Measurements from ENCODE around the gene UPK3A.

Gene UPK3A

DNA sequence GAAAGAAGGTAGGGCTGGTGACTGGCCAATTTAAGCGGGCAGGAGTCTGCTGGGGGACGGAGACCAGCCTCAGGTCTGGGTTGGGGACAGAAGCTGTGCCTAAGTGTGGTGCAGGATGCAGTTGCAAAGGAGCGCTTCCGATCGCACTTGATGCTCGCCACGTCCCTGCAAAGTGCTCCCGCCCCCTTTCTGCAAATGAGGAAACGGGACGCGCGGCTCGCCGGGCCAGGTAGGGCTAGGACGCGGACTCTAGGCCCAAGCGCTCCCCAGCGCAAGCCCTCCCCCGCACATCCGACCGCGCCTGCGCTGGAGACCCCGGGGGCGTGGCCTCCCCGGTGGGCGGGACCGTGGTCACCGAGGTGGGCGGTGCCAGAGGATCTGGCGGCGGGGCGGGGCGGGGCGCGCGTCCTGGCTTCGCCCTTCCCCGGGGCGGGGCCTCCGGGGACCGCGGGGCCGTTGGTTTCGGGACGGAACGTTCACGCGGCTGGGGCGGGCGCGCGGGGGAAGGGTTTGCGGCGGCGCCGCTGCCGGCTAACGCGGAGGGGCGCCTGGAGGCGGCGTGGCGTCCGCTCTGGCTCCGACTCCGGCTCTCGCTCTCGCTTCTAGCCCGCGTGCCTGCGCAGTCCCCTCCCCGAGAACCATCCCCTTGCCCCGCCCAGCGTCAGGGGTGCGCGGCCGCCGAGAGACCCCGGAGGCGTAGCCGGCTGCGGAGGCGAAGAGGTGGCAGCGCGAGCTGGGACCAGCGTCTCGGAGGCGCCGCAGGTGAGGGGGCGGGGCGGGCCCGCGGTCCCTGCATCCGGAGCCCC is 24.9 kb downstream of the UPK3A start, which contains the start of gene FAM118A:
FAM118A (plus strand) TSS at position 513 of the 806 bp plus-strand sequence. CDS start 12,446 bp downstream, outside the sequence.
- H3K9ac ChIP-seq (ENCODE audit: low read length) = peak within 1 kb of the TSS; percentile 66
- H3K27me3 ChIP-seq (ENCODE audit: control insufficient read depth, insufficient read depth, low read length) = no peaks in the 10 kb centered on the region
- H3K36me3 ChIP-seq (ENCODE audit: control insufficient read depth, insufficient read depth, low read length) = no peaks in the 10 kb centered on the region
- peak within 1 kb of the TSS; percentile 74 for H3K4me3 ChIP-seq (ENCODE audit: low read length)
- no peaks in the 10 kb centered on the region for H3K4me1 ChIP-seq (ENCODE audit: control insufficient read depth, insufficient read depth, low read length)
- peak within 1 kb of the TSS; percentile 85 for H3K27ac ChIP-seq (ENCODE audit: low read depth, low read length)

DNA sequence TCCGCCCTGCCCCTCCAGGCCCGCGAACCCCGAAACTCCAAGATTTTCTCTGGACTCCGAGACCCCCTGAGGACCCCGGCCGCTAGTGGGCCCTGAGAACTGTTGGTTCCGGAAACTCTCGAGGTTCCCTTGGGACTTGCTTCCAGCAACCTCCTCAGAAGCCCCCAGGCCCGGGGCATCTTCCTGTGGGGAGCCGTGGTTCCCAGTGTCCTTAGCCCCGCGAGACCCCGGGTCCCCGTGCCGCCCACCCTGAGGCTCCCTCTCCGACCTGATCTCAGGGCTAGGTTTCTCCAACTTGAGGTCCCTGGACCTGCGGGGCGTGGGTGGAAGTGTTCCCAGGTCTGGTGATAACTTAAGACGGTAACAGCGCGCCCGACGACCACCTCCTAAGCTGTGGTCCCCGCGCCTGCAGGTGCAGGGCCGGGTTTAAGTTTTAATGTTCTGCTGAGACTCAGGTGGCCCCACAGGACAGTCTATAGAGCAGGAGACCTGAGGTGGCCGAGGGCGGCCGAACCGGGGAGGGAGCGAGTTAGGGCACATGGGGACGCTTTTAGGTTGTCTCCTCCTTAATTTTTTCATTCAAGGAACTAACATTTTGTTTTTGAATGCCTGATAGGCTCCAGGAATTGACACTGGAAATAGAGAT is 25.7 kb downstream of the UPK3A start:
- peak overlapping the region; percentile 85 for H3K27ac ChIP-seq (ENCODE audit: low read depth, low read length)
- H3K4me3 ChIP-seq (ENCODE audit: low read length) = peak overlapping the region; percentile 74
- no peaks in the 10 kb centered on the region for H3K4me1 ChIP-seq (ENCODE audit: control insufficient read depth, insufficient read depth, low read length)
- no peaks in the 10 kb centered on the region for H3K36me3 ChIP-seq (ENCODE audit: control insufficient read depth, insufficient read depth, low read length)
- no peaks in the 10 kb centered on the region for H3K27me3 ChIP-seq (ENCODE audit: control insufficient read depth, insufficient read depth, low read length)
- peak overlapping the region; percentile 66 for H3K9ac ChIP-seq (ENCODE audit: low read length)

DNA sequence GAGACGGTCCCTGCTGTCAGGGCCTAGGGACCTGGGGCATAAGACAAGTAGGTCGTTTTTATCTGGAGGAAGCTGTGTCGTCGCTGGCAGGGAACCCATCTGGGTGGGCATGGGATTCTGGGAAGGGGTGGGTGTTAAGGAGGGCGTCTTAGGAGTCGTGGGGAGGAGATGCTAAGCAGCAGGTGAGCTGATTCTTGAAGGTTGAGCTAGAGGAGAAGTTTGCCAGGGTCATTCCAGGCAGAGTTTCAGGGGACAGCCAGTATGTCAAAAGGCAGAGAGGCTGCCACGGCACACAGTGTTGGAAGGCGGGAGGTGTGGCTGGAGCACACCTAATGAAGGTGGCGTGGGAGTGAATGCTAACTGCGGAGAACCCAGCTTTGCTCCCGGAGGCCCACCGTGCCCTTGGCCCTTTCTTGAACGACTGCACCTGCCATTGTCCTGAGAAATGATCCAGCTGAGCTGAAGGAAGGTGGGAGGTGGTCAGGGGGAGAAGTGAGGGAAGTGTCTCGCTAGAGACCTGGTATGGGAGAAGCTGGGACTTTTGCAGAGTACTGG is 26.3 kb downstream of the UPK3A start:
- Histone ChIP-seq H3K27me3 (ENCODE audit: control insufficient read depth, insufficient read depth, low read length) (no peaks in the 10 kb centered on the region), H3K4me1 (ENCODE audit: control insufficient read depth, insufficient read depth, low read length) (no peaks in the 10 kb centered on the region), H3K4me3 (ENCODE audit: low read length) (peak overlapping the region; percentile 74), H3K9ac (ENCODE audit: low read length) (no peak overlapping the region), H3K27ac (ENCODE audit: low read depth, low read length) (no peak overlapping the region), H3K36me3 (ENCODE audit: control insufficient read depth, insufficient read depth, low read length) (no peaks in the 10 kb centered on the region)

DNA sequence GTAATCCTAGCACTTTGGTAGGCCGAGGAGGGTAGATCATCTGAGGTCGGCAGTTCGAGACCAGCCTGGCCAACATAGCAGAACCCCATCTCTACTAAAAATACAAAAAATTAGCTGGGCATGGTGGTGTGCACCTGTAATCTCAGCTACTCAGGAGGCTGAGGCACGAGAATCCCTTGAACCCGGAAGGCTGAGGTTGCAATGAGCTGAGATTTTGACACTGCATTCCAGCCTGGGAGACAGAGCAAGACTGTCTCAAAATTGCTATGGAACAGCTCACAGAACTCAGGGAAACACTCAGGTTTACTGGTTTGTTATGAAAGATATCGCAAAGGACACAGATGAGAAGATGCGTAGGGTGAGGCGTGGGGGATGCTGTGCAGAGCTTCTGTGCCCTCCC is 27.7 kb downstream of the UPK3A start:
- H3K36me3 ChIP-seq (ENCODE audit: control insufficient read depth, insufficient read depth, low read length) = no peaks in the 10 kb centered on the region
- no peaks in the 10 kb centered on the region for H3K27me3 ChIP-seq (ENCODE audit: control insufficient read depth, insufficient read depth, low read length)
- no peak overlapping the region for H3K9ac ChIP-seq (ENCODE audit: low read length)
- H3K4me3 ChIP-seq (ENCODE audit: low read length) = no peak overlapping the region
- H3K27ac ChIP-seq (ENCODE audit: low read depth, low read length) = no peak overlapping the region
- H3K4me1 ChIP-seq (ENCODE audit: control insufficient read depth, insufficient read depth, low read length) = peaks cover 1% of the 10 kb centered on the region

DNA sequence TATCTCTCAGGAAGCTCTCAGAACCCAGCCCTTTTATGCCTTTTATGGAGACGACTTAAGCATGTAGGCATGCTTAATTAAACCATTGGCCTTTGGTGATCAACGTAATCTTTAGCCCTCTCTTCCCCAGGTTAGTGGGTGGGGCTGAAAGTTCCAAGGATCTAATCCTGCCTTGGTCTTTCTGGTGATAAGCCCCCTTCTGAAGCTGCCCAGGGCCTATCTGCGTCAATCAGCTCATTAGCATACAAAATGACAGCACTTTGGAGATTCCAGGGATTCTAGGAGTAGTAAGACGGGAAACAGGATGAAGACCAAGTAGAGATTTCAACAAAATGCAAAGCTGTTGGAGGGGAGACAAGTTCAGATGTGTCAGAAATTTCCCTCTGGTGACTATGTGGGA is 28.1 kb downstream of the UPK3A start:
- Histone ChIP-seq H3K36me3 (ENCODE audit: control insufficient read depth, insufficient read depth, low read length) (no peaks in the 10 kb centered on the region), H3K4me3 (ENCODE audit: low read length) (no peak overlapping the region), H3K9ac (ENCODE audit: low read length) (no peak overlapping the region), H3K27ac (ENCODE audit: low read depth, low read length) (no peak overlapping the region), H3K4me1 (ENCODE audit: control insufficient read depth, insufficient read depth, low read length) (peaks cover 6% of the 10 kb centered on the region), H3K27me3 (ENCODE audit: control insufficient read depth, insufficient read depth, low read length) (no peaks in the 10 kb centered on the region)

DNA sequence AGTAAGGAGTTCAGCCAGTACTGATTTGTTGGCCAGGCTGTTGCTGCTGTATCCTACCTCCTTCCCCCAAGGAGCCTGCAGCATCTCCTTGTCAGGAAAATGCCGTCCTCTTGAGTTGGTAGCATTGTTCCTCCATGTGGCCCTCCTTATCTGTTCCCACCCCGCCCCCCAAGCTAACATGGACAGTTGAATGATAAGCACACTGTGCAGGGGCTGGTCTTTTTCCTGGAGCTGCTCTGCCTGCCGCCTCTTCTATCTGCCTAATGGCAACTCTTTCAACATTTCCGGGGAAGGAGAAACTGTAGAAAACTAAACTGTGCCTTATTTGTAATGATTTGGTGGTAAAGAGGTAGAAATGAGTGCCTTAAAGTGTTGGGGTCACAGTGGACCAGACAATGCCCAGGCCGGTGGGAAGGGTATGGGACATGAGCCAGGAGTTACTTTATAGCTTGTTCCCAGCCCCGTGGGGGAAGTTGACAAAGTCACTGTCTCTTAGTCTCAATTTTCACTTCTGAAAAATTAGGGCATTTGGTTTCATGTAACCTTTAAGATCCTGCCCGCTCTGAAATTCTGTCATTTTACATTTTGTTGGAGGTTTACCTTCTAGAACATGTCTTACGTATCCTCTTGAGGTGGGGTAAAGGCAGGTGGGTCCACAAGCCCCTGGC is 29.4 kb downstream of the UPK3A start:
- no peak overlapping the region for H3K27ac ChIP-seq (ENCODE audit: low read depth, low read length)
- no peak overlapping the region for H3K9ac ChIP-seq (ENCODE audit: low read length)
- no peaks in the 10 kb centered on the region for H3K36me3 ChIP-seq (ENCODE audit: control insufficient read depth, insufficient read depth, low read length)
- peaks cover 17% of the 10 kb centered on the region for H3K4me1 ChIP-seq (ENCODE audit: control insufficient read depth, insufficient read depth, low read length)
- H3K4me3 ChIP-seq (ENCODE audit: low read length) = no peak overlapping the region
- no peaks in the 10 kb centered on the region for H3K27me3 ChIP-seq (ENCODE audit: control insufficient read depth, insufficient read depth, low read length)

DNA sequence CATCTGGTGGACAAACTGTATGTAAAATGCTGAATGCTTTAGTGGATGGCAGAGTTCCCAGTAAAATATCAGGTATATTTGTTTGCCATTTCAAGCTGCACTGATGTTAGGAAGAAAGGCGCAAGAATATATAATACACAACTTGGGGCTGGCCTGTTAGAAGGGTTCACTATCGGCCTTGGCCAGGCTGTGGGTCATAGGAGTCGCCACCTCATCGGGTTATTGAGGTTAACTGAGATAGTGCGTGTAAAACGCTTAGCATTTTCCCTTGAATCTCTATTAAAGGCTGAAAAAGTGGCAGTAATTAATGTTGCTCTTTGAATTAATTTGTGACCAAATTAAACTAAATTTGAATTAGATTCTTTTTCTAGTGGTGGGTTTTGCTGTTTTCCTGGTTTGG is 30.0 kb downstream of the UPK3A start:
- Histone ChIP-seq H3K36me3 (ENCODE audit: control insufficient read depth, insufficient read depth, low read length) (no peaks in the 10 kb centered on the region), H3K27ac (ENCODE audit: low read depth, low read length) (no peak overlapping the region), H3K4me1 (ENCODE audit: control insufficient read depth, insufficient read depth, low read length) (peaks cover 22% of the 10 kb centered on the region), H3K27me3 (ENCODE audit: control insufficient read depth, insufficient read depth, low read length) (no peaks in the 10 kb centered on the region), H3K9ac (ENCODE audit: low read length) (no peak overlapping the region), H3K4me3 (ENCODE audit: low read length) (no peak overlapping the region)

DNA sequence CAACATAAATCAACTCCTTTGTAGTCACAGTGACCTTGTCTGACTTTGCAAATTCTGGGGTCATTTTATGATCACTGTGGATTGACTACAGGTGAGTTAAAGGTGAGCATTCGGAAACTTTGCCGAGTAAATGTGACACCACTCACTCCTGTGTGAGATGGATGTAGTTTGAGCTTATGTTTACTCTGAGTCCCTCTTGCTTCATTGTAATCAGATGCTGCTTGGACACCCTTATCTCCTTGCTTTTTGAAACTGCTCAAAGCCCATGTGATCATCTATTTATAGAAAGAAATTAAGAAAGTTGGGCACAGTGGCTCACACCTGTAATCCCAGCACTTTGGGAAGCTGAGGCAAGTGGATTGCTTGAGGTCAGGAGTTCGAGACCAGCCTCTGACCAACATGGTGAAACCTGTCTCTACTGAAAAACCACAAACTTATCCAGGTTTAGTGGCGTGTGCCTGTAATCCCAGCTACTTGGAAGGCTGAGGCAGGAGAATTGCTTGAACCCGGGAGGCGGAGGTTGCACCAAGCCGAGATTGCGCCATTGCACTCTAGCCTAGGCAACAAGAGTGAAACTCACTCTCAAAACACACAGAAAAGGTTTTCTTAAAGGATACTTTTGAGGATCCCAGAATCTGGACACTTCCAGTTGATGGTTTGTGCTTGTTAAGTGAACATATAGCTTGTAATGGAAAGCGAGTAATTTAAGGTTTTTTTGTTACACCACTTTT is 32.2 kb downstream of the UPK3A start:
- H3K4me3 ChIP-seq (ENCODE audit: low read length) = no peak overlapping the region

DNA sequence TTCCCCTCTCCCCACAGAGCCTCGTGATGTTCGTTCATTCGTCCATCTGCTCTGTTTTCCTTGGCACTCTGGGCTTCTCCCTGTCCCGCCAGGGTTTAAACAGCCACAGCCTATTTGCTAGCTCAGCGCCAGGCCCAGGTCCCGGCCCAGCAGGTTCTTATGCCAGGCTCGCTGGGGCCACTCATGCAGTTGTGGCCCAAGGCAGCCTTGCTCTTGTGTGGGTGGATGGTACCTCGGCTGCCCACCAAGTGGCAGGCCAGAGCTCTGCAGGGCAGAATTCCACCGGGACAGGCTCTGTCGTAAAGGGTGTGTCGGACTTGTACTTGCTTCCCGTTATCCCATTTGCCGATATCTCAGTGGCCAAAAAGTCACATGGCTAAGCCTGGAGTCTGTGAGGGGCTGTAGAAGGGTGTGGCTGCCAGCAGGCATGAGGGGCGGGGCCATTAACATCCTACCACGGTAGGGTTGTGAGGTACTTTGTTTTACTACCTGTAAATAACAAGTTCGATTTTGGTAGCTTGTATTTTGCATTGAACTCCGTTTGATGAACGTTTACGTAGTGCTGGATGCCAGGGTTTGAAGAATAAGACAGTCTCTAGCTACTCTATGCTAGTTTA is 32.9 kb downstream of the UPK3A start:
- Histone ChIP-seq H3K9ac (ENCODE audit: low read length) (no peak overlapping the region), H3K27ac (ENCODE audit: low read depth, low read length) (peak overlapping the region; percentile 93), H3K4me1 (ENCODE audit: control insufficient read depth, insufficient read depth, low read length) (peaks cover 24% of the 10 kb centered on the region), H3K27me3 (ENCODE audit: control insufficient read depth, insufficient read depth, low read length) (no peaks in the 10 kb centered on the region), H3K36me3 (ENCODE audit: control insufficient read depth, insufficient read depth, low read length) (peaks cover under 1% of the 10 kb centered on the region), H3K4me3 (ENCODE audit: low read length) (peak overlapping the region; percentile 19)

More for the DNA sequence above, 32.2 kb downstream of the UPK3A start:
- H3K36me3 ChIP-seq (ENCODE audit: control insufficient read depth, insufficient read depth, low read length) = no peaks in the 10 kb centered on the region
- H3K9ac ChIP-seq (ENCODE audit: low read length) = no peak overlapping the region
- peak overlapping the region; percentile 93 for H3K27ac ChIP-seq (ENCODE audit: low read depth, low read length)
- no peaks in the 10 kb centered on the region for H3K27me3 ChIP-seq (ENCODE audit: control insufficient read depth, insufficient read depth, low read length)
- H3K4me1 ChIP-seq (ENCODE audit: control insufficient read depth, insufficient read depth, low read length) = peaks cover 24% of the 10 kb centered on the region

DNA sequence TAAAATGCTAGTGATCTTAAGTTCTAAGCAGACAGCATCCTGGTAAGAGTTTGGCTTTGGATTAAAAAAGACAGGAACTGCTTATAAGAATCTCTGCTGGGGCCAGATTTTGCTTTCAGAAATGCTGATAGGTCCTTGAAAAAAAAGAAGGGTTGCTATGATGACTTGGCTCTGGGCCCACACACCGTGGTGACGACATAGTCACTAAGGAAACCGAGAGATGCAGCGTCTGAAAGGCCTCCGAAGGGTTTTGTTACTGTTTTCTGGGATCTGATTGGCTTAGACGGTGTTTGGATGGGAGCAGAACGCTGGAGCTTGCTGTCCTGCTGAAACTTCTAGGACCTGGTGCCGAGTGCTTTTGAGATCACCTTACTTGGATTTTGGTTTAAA is 33.4 kb downstream of the UPK3A start:
- H3K36me3 ChIP-seq (ENCODE audit: control insufficient read depth, insufficient read depth, low read length) = peaks cover 5% of the 10 kb centered on the region
- peak overlapping the region; percentile 93 for H3K27ac ChIP-seq (ENCODE audit: low read depth, low read length)
- peaks cover 24% of the 10 kb centered on the region for H3K4me1 ChIP-seq (ENCODE audit: control insufficient read depth, insufficient read depth, low read length)
- no peak overlapping the region for H3K9ac ChIP-seq (ENCODE audit: low read length)
- peak overlapping the region; percentile 33 for H3K4me3 ChIP-seq (ENCODE audit: low read length)
- no peaks in the 10 kb centered on the region for H3K27me3 ChIP-seq (ENCODE audit: control insufficient read depth, insufficient read depth, low read length)

DNA sequence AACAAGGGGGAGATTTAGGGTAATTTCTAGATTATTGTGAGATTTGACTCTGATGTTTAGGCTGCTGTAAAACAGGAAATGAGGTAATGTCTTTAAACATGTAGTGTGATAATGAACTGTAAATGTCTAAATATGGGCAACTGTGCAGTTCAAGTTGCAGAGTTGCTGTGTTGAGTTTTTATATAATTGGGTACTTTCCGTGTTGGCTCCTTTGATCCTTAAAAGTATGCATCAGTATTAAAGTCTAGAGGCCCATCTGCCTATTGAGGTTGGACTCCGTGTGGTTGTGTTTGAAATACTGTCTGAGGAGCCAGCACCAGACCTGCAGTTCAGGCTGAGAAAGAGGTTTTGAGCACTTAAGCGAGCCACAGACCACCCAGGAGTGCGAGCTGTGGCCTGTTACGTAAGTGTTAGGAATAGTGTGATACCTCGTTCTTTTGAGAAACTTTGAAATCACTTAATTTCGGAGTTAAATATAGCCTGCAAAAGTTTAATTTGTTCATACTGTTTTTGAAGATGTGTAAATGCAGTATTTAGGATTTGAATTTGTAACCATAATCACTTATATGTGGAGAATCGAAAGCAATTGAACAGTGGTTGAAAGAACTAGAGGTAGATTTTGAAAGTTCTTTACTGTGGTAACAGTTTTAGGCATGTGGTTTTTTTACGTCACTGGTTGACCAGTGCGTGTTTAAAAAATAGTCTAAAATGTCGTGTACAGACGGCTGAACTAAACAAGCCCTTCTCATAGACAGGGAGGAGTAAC is 34.0 kb downstream of the UPK3A start:
- Histone ChIP-seq H3K4me1 (ENCODE audit: control insufficient read depth, insufficient read depth, low read length) (peaks cover 24% of the 10 kb centered on the region), H3K27ac (ENCODE audit: low read depth, low read length) (peak overlapping the region; percentile 93), H3K4me3 (ENCODE audit: low read length) (peak overlapping the region; percentile 33), H3K9ac (ENCODE audit: low read length) (no peak overlapping the region), H3K27me3 (ENCODE audit: control insufficient read depth, insufficient read depth, low read length) (no peaks in the 10 kb centered on the region), H3K36me3 (ENCODE audit: control insufficient read depth, insufficient read depth, low read length) (peaks cover 10% of the 10 kb centered on the region)

All from rectal smooth muscle tissue (tissue), 1 donor.